ENCODE data around the gene MAML2.

Gene MAML2

GRCh38 chr11:95964281-95964680 is 378.7 kb downstream of the MAML2 start:
- no peak for DNase-seq (ENCODE audit: low spot score)

GRCh38 chr11:95961758-95962157 is 381.2 kb downstream of the MAML2 start:
- DNase-seq (ENCODE audit: low spot score), result no peak

- no peak for DNase-seq (ENCODE audit: low spot score)
Observed at GRCh38 chr11:95950905-95951304, 392.1 kb downstream of the MAML2 start.

GRCh38 chr11:95948637-95949036 is 394.4 kb downstream of the MAML2 start:
- DNase-seq (ENCODE audit: low spot score), result no peak

- no peak for DNase-seq (ENCODE audit: low spot score)
Observed at GRCh38 chr11:95944623-95945022, 398.4 kb downstream of the MAML2 start.

- no peak for DNase-seq (ENCODE audit: low spot score)
Observed at GRCh38 chr11:95943546-95943945, 399.4 kb downstream of the MAML2 start.

GRCh38 chr11:95939091-95939490 is 403.9 kb downstream of the MAML2 start:
- no peak for DNase-seq (ENCODE audit: low spot score)

GRCh38 chr11:95937358-95937757 is 405.6 kb downstream of the MAML2 start:
- no peak for DNase-seq (ENCODE audit: low spot score)

- DNase-seq (ENCODE audit: low spot score), result no peak
Observed at GRCh38 chr11:95933594-95933993, 409.4 kb downstream of the MAML2 start.

GRCh38 chr11:95931916-95932315 is 411.1 kb downstream of the MAML2 start:
- no peak for DNase-seq (ENCODE audit: low spot score)

GRCh38 chr11:95930948-95931347 is 412.0 kb downstream of the MAML2 start:
- no peak for DNase-seq (ENCODE audit: low spot score)

GRCh38 chr11:95926726-95927125 is 416.3 kb downstream of the MAML2 start:
- DNase-seq (ENCODE audit: low spot score), result no peak

Data from left forelimb (tissue), 1 donor.